Measurements from ENCODE around the gene IL34.

IL34 gene

GRCh38 chr16:70646260-70647241 is at the start of gene IL34:
IL34 (plus strand) TSS chr16:70646559; CDS start chr16:70646948, 389 bp downstream.
- no peak for TF ChIP-seq CTCF (IDR thresholded peaks at IDR 0.05; ENCODE audit: low read depth, low read length)
- no peak for TF ChIP-seq EZH2phosphoT487 (IDR thresholded peaks at IDR 0.05; ENCODE audit: low read depth)
- Histone ChIP-seq H4K20me1 (ENCODE audit: insufficient read depth, low read length) (no peaks in the 10 kb centered on the region), H3K36me3 (replicated peaks; ENCODE audit: low read depth, low read length) (no peaks in the 10 kb centered on the region), H3K79me2 (ENCODE audit: low read length) (no peaks in the 10 kb centered on the region), H3K27ac (ENCODE audit: low read length) (no peak within 1 kb of the TSS), H3K9me3 (ENCODE audit: insufficient read depth, low read length) (no peaks in the 10 kb centered on the region), H3K9ac (ENCODE audit: low read length) (no peak within 1 kb of the TSS), H3K27me3 (ENCODE audit: low read depth, low read length) (no peaks in the 10 kb centered on the region; the same call in 1 of the 2 replicates), H3K4me3 (ENCODE audit: low read length) (no peak within 1 kb of the TSS), H3K4me2 (ENCODE audit: low read length) (no peak within 1 kb of the TSS), H2AFZ (ENCODE audit: low read depth, low read length) (no peak within 1 kb of the TSS), H3K4me1 (ENCODE audit: low read length) (no peaks in the 10 kb centered on the region)

- no peaks in the 10 kb centered on the region for H3K79me2 ChIP-seq (ENCODE audit: low read length)
- no peaks in the 10 kb centered on the region for H3K9me3 ChIP-seq (ENCODE audit: insufficient read depth, low read length)
- H3K4me2 ChIP-seq (ENCODE audit: low read length): no peak overlapping the region
- H3K9ac ChIP-seq (ENCODE audit: low read length): no peak overlapping the region
- H3K36me3 ChIP-seq (replicated peaks; ENCODE audit: low read depth, low read length): no peaks in the 10 kb centered on the region
- 0 out of 2 replicates have a peak, but pooled peaks cover 7% of the 10 kb centered on the region for H3K27me3 ChIP-seq (ENCODE audit: low read depth, low read length)
- H3K4me1 ChIP-seq (ENCODE audit: low read length): no peaks in the 10 kb centered on the region
- TF ChIP-seq EZH2phosphoT487 (IDR thresholded peaks at IDR 0.05; ENCODE audit: low read depth) (no peak), CTCF (IDR thresholded peaks at IDR 0.05; ENCODE audit: low read depth, low read length) (no peak)
- no peak overlapping the region for H3K27ac ChIP-seq (ENCODE audit: low read length)
- no peak overlapping the region for H2AFZ ChIP-seq (ENCODE audit: low read depth, low read length)
- no peaks in the 10 kb centered on the region for H4K20me1 ChIP-seq (ENCODE audit: insufficient read depth, low read length)
- H3K4me3 ChIP-seq (ENCODE audit: low read length): no peak overlapping the region
Measured at GRCh38 chr16:70597135-70597835, 49.1 kb upstream of the IL34 start.

- Histone ChIP-seq H3K27me3 (ENCODE audit: low read depth, low read length) (0 out of 2 replicates have a peak, but pooled peaks cover 3% of the 10 kb centered on the region), H3K9ac (ENCODE audit: low read length) (no peak overlapping the region), H4K20me1 (ENCODE audit: insufficient read depth, low read length) (no peaks in the 10 kb centered on the region), H3K79me2 (ENCODE audit: low read length) (no peaks in the 10 kb centered on the region), H3K36me3 (replicated peaks; ENCODE audit: low read depth, low read length) (no peaks in the 10 kb centered on the region), H3K27ac (ENCODE audit: low read length) (no peak overlapping the region), H3K9me3 (ENCODE audit: insufficient read depth, low read length) (no peaks in the 10 kb centered on the region), H3K4me2 (ENCODE audit: low read length) (no peak overlapping the region), H3K4me3 (ENCODE audit: low read length) (no peak overlapping the region), H2AFZ (ENCODE audit: low read depth, low read length) (no peak overlapping the region), H3K4me1 (ENCODE audit: low read length) (no peaks in the 10 kb centered on the region)
- TF ChIP-seq CTCF (IDR thresholded peaks at IDR 0.05; ENCODE audit: low read depth, low read length) (no peak), EZH2phosphoT487 (IDR thresholded peaks at IDR 0.05; ENCODE audit: low read depth) (no peak)
Measured at GRCh38 chr16:70598937-70599503, 47.3 kb upstream of the IL34 start.

GRCh38 chr16:70600730-70601129 is 45.6 kb upstream of the IL34 start:
- Histone ChIP-seq H2AFZ (ENCODE audit: low read depth, low read length) (no peak overlapping the region), H3K36me3 (replicated peaks; ENCODE audit: low read depth, low read length) (no peaks in the 10 kb centered on the region)
- TF ChIP-seq CTCF (IDR thresholded peaks at IDR 0.05; ENCODE audit: low read depth, low read length) (no peak), EZH2phosphoT487 (IDR thresholded peaks at IDR 0.05; ENCODE audit: low read depth) (no peak)

More at GRCh38 chr16:70600730-70601129, 45.6 kb upstream of the IL34 start:
- H3K27me3 ChIP-seq (ENCODE audit: low read depth, low read length): 0 out of 2 replicates have a peak, but pooled peaks cover 3% of the 10 kb centered on the region
- no peak overlapping the region for H3K27ac ChIP-seq (ENCODE audit: low read length)
- no peaks in the 10 kb centered on the region for H4K20me1 ChIP-seq (ENCODE audit: insufficient read depth, low read length)
- H3K79me2 ChIP-seq (ENCODE audit: low read length): no peaks in the 10 kb centered on the region
- H3K4me1 ChIP-seq (ENCODE audit: low read length): no peaks in the 10 kb centered on the region
- H3K4me3 ChIP-seq (ENCODE audit: low read length): no peak overlapping the region
- no peak overlapping the region for H3K4me2 ChIP-seq (ENCODE audit: low read length)
- no peaks in the 10 kb centered on the region for H3K9me3 ChIP-seq (ENCODE audit: insufficient read depth, low read length)
- no peak overlapping the region for H3K9ac ChIP-seq (ENCODE audit: low read length)
